HepG2 (cell line): ENCODE measurements around the gene DVL3. TPM values are rescaled to one million over a fixed set of nuclear protein-coding genes. Genes with fewer than 3 reads are reported as not detected.

ENCODE experiments used
- KDM2A ChIP-seq: sonication (generic); formaldehyde crosslinking; IDR thresholded peaks from 2 replicates; pipeline ENCODE4 v1.4.0; 2020; ENCODE audit warnings: low read depth, missing genetic modification reagents, borderline replicate concordance
- MAFF ChIP-seq: IDR thresholded peaks from 2 replicates; pipeline ENCODE4 v1.6.1; 2011; ENCODE audit warnings: low read depth, low read length, improper control_type of control experiment
- TARDBP ChIP-seq: sonication (generic); formaldehyde crosslinking; IDR thresholded peaks from 2 replicates; pipeline ENCODE4 v1.8.0; 2022; ENCODE audit warnings: mild to moderate bottlenecking, missing genetic modification reagents
- TOPORS ChIP-seq: sonication (generic); formaldehyde crosslinking; IDR thresholded peaks from 2 replicates; pipeline ENCODE4 v1.8.0; 2023; ENCODE audit warnings: mild to moderate bottlenecking, missing genetic modification reagents
- ZBTB7B ChIP-seq: sonication (generic); formaldehyde crosslinking; IDR thresholded peaks from 2 replicates; pipeline ENCODE4 v1.4.0; 2020; ENCODE audit warnings: missing genetic modification reagents
- ZFX ChIP-seq: sonication (generic); formaldehyde crosslinking; IDR thresholded peaks from 2 replicates; pipeline ENCODE4 v1.4.0; 2020; ENCODE audit warnings: mild to moderate bottlenecking, low read depth, missing genetic modification reagents, moderate library complexity
- ZNF264 ChIP-seq: sonication (generic); formaldehyde crosslinking; IDR thresholded peaks from 2 replicates; pipeline ENCODE4 v1.4.0; 2020; ENCODE audit warnings: missing genetic modification reagents
- ZNF598 ChIP-seq: sonication (generic); formaldehyde crosslinking; IDR thresholded peaks from 2 replicates; pipeline ENCODE4 v1.5.1; 2020; ENCODE audit warnings: mild to moderate bottlenecking, missing genetic modification reagents, borderline replicate concordance
- ZNF616 ChIP-seq: sonication (generic); formaldehyde crosslinking; IDR thresholded peaks from 2 replicates; pipeline ENCODE4 v1.5.0; 2020; ENCODE audit warnings: low read depth, mild to moderate bottlenecking, missing genetic modification reagents
- polyA plus RNA-seq, 8 experiments: library from polyadenylated mRNA; depleted of rRNA in 3 of 8; stranded (reverse) in 7 of 8; unstranded in 1 of 8; fragments of >200 nt; fragmentation: Illumina TruSeq in 4 of 8; extraction: Trizol in 4 of 8; gene quantifications; 2 replicates each; pipeline versions ENCODE4 v1.2.1 to v1.2.3, GENCODE V29; 2011 to 2016; ENCODE audit warnings: low read depth in 4 of 8, missing spikeins in 1 of 8, mixed read lengths in 1 of 8; ENCODE audit not compliant: insufficient read depth in 1 of 8
- total RNA-seq, 5 experiments: library from RNA; depleted of rRNA; stranded (reverse); fragments of >200 nt; fragmentation: Illumina TruSeq; extraction: Trizol; gene quantifications; 2 replicates each; pipeline ENCODE4 v1.2.3, GENCODE V29; 2016; ENCODE audit warnings: low read depth in 1 of 5
- TF ChIP-seq, protein P1 (sequence below): sonication (generic); formaldehyde crosslinking; IDR thresholded peaks from 2 replicates; pipeline ENCODE4 v1.5.1; 2020; ENCODE audit warnings: missing genetic modification reagents, mild to moderate bottlenecking, borderline replicate concordance
- TF ChIP-seq, protein P2 (sequence below): conservative IDR thresholded peaks from 2 replicates; pipeline ENCODE4 v1.6.1; 2018; ENCODE audit warnings: missing genetic modification reagents
- TF ChIP-seq, protein P3 (sequence below): sonication (generic); formaldehyde crosslinking; IDR thresholded peaks from 2 replicates; pipeline ENCODE4 v1.9.0; 2021; ENCODE audit warnings: missing genetic modification reagents, borderline replicate concordance
- TF ChIP-seq, protein P4 (sequence below): sonication (generic); formaldehyde crosslinking; IDR thresholded peaks from 2 replicates; pipeline ENCODE4 v1.4.0; 2020; ENCODE audit warnings: missing genetic modification reagents, borderline replicate concordance
- TF ChIP-seq, protein P5 (sequence below): sonication (generic); formaldehyde crosslinking; conservative IDR thresholded peaks from 2 replicates; pipeline ENCODE4 v1.8.0; 2022; ENCODE audit warnings: low read depth, missing genetic modification reagents
- TF ChIP-seq, protein P6 (sequence below): sonication (generic); formaldehyde crosslinking; IDR thresholded peaks from 2 replicates; pipeline ENCODE4 v1.4.0; 2020; ENCODE audit warnings: mild to moderate bottlenecking, missing genetic modification reagents
- TF ChIP-seq, protein P7 (sequence below): sonication (generic); formaldehyde crosslinking; IDR thresholded peaks from 2 replicates; pipeline ENCODE4 v1.5.0; 2020; ENCODE audit warnings: missing genetic modification reagents

Gene DVL3
- total and polyA plus RNA-seq, 2 of the 13 experiments (the other 11 are each of a cell fraction or from before 2014, with no cell fraction given) = 29.0 to 36.1 TPM

DNA sequence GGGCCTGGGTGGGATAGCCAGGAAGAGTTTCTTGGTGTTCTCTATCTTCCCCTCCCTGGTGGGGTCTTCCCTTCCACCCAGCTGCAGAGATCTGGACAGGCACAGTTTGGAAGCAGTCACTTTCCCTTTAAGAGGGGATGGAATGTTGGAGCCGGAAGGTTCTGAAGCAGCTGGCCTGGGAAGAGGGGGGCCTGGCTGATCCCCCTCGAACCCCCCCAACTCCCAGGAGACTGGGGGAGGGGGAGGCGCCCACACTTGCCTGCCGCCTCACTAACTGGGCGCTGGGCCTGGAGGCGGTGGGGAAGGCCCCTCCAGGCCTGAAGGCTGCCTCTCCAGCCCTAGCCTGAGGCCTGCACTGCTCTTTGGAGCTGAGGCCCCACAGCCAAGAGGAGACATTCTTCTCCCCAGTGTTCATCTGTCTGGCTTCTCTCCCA, 1.4 kb downstream of the DVL3 start (continued):
- TF ChIP-seq, protein P1, sequence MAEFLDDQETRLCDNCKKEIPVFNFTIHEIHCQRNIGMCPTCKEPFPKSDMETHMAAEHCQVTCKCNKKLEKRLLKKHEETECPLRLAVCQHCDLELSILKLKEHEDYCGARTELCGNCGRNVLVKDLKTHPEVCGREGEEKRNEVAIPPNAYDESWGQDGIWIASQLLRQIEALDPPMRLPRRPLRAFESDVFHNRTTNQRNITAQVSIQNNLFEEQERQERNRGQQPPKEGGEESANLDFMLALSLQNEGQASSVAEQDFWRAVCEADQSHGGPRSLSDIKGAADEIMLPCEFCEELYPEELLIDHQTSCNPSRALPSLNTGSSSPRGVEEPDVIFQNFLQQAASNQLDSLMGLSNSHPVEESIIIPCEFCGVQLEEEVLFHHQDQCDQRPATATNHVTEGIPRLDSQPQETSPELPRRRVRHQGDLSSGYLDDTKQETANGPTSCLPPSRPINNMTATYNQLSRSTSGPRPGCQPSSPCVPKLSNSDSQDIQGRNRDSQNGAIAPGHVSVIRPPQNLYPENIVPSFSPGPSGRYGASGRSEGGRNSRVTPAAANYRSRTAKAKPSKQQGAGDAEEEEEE = no peak
- no peak for TF ChIP-seq ZNF264 (CRISPR knock-in tag)
- TF ChIP-seq, protein P2, sequence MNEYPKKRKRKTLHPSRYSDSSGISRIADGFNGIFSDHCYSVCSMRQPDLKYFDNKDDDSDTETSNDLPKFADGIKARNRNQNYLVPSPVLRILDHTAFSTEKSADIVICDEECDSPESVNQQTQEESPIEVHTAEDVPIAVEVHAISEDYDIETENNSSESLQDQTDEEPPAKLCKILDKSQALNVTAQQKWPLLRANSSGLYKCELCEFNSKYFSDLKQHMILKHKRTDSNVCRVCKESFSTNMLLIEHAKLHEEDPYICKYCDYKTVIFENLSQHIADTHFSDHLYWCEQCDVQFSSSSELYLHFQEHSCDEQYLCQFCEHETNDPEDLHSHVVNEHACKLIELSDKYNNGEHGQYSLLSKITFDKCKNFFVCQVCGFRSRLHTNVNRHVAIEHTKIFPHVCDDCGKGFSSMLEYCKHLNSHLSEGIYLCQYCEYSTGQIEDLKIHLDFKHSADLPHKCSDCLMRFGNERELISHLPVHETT (CRISPR knock-in tag) = peak; percentile 22; the same call in 1 of the 2 replicates
- TF ChIP-seq, protein P3, sequence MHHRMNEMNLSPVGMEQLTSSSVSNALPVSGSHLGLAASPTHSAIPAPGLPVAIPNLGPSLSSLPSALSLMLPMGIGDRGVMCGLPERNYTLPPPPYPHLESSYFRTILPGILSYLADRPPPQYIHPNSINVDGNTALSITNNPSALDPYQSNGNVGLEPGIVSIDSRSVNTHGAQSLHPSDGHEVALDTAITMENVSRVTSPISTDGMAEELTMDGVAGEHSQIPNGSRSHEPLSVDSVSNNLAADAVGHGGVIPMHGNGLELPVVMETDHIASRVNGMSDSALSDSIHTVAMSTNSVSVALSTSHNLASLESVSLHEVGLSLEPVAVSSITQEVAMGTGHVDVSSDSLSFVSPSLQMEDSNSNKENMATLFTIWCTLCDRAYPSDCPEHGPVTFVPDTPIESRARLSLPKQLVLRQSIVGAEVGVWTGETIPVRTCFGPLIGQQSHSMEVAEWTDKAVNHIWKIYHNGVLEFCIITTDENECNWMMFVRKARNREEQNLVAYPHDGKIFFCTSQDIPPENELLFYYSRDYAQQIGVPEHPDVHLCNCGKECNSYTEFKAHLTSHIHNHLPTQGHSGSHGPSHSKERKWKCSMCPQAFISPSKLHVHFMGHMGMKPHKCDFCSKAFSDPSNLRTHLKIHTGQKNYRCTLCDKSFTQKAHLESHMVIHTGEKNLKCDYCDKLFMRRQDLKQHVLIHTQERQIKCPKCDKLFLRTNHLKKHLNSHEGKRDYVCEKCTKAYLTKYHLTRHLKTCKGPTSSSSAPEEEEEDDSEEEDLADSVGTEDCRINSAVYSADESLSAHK (CRISPR knock-in tag) = 0 out of 2 replicates have a peak, but pooled peaks have one; percentile 29
- no peak for TF ChIP-seq KDM2A (CRISPR knock-in tag)
- TF ChIP-seq TARDBP (CRISPR knock-in tag) = peak; percentile 41; the same call in 1 of the 2 replicates
- TF ChIP-seq, protein P4, sequence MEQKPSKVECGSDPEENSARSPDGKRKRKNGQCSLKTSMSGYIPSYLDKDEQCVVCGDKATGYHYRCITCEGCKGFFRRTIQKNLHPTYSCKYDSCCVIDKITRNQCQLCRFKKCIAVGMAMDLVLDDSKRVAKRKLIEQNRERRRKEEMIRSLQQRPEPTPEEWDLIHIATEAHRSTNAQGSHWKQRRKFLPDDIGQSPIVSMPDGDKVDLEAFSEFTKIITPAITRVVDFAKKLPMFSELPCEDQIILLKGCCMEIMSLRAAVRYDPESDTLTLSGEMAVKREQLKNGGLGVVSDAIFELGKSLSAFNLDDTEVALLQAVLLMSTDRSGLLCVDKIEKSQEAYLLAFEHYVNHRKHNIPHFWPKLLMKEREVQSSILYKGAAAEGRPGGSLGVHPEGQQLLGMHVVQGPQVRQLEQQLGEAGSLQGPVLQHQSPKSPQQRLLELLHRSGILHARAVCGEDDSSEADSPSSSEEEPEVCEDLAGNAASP = 0 out of 2 replicates have a peak, but pooled peaks have one; percentile 4
- TF ChIP-seq ZNF616 (CRISPR knock-in tag) = no peak
- TF ChIP-seq ZFX (CRISPR knock-in tag) = peak; percentile 90
- TF ChIP-seq TOPORS (CRISPR knock-in tag) = 0 out of 2 replicates have a peak, but pooled peaks have one; percentile 59
- TF ChIP-seq ZNF598 (CRISPR knock-in tag) = 0 out of 2 replicates have a peak, but pooled peaks have one; percentile 44
- TF ChIP-seq, protein P5, sequence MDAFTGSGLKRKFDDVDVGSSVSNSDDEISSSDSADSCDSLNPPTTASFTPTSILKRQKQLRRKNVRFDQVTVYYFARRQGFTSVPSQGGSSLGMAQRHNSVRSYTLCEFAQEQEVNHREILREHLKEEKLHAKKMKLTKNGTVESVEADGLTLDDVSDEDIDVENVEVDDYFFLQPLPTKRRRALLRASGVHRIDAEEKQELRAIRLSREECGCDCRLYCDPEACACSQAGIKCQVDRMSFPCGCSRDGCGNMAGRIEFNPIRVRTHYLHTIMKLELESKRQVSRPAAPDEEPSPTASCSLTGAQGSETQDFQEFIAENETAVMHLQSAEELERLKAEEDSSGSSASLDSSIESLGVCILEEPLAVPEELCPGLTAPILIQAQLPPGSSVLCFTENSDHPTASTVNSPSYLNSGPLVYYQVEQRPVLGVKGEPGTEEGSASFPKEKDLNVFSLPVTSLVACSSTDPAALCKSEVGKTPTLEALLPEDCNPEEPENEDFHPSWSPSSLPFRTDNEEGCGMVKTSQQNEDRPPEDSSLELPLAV (CRISPR knock-in tag) = no peak
- TF ChIP-seq, protein P6, sequence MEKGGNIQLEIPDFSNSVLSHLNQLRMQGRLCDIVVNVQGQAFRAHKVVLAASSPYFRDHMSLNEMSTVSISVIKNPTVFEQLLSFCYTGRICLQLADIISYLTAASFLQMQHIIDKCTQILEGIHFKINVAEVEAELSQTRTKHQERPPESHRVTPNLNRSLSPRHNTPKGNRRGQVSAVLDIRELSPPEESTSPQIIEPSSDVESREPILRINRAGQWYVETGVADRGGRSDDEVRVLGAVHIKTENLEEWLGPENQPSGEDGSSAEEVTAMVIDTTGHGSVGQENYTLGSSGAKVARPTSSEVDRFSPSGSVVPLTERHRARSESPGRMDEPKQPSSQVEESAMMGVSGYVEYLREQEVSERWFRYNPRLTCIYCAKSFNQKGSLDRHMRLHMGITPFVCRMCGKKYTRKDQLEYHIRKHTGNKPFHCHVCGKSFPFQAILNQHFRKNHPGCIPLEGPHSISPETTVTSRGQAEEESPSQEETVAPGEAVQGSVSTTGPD (CRISPR knock-in tag) = no peak
- TF ChIP-seq, protein P7, sequence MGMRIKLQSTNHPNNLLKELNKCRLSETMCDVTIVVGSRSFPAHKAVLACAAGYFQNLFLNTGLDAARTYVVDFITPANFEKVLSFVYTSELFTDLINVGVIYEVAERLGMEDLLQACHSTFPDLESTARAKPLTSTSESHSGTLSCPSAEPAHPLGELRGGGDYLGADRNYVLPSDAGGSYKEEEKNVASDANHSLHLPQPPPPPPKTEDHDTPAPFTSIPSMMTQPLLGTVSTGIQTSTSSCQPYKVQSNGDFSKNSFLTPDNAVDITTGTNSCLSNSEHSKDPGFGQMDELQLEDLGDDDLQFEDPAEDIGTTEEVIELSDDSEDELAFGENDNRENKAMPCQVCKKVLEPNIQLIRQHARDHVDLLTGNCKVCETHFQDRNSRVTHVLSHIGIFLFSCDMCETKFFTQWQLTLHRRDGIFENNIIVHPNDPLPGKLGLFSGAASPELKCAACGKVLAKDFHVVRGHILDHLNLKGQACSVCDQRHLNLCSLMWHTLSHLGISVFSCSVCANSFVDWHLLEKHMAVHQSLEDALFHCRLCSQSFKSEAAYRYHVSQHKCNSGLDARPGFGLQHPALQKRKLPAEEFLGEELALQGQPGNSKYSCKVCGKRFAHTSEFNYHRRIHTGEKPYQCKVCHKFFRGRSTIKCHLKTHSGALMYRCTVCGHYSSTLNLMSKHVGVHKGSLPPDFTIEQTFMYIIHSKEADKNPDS (CRISPR knock-in tag) = no peak
- TF ChIP-seq MAFF = no peak
- peak; percentile 16; the same call in 1 of the 2 replicates for TF ChIP-seq ZBTB7B
